ENCODE data around the gene FRMD6. TPM values are rescaled to one million over a fixed set of nuclear protein-coding genes. Genes with fewer than 3 reads are reported as not detected.
"Not testable (repeated sequence)": the region's sequence is repeated elsewhere in the genome, so short reads cannot be mapped to it uniquely, and the experiment has no call there.

The FRMD6 gene
- total RNA-seq, 2 experiments from 2014 or later: 2.1 to 2.5 TPM

DNA sequence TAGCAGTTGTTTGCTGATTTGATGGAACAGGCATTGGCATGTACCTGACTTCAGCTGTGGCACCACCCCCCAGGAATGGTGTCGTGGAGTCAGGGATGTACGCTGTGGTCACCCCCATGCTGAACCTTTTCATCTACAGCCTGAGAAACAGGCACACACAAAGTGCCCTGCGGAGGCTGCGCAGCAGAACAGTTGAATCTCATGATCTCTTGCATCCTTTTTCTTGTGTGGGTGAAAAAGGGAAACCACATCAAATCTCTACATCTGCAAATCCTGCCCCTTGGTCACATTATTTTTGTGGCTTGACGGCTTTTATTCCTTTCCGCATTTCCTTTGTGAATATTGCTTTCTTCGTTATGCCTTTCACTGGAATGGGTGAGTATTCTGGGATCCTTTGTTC is 106.0 kb downstream of the FRMD6 start:
- H3K36me3 Mint-ChIP-seq; H3K27ac Mint-ChIP-seq; H3K9me3 Mint-ChIP-seq (ENCODE audit: low read depth); H3K4me1 Mint-ChIP-seq; CTCF ChIA-PET; ATAC-seq; DNase-seq; H3K4me3 Mint-ChIP-seq: not testable (repeated sequence)
- H3K27me3 Mint-ChIP-seq: peaks cover 11% of the 10 kb centered on the region

DNA sequence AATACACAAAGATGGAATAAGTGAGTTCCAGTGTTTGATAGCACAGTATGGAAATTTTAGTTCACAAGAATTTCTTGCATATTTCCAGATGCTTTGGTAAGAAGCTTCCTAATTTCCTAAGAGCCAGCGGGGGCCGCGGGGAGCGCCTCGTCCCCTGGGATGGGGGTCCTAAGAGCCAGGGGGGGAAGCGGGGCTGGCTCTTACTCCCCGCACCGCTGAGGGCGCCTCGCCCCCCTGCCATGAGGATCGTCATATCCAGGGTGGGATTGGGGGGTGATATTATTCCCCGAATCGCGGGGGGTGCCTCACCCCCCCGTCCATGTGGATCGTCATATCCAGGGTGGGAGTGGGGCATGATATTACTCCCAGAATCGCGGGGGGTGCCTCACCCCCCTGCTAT is 108.2 kb downstream of the FRMD6 start:
- H3K27ac Mint-ChIP-seq: no peak overlapping the region
- H3K36me3 Mint-ChIP-seq: no peaks in the 10 kb centered on the region
- CTCF ChIA-PET: no interaction called here
- H3K4me3 Mint-ChIP-seq: no peak overlapping the region
- no peak for DNase-seq
- peaks cover 20% of the 10 kb centered on the region for H3K27me3 Mint-ChIP-seq
- ATAC-seq: no peak
- H3K4me1 Mint-ChIP-seq: peaks cover 6% of the 10 kb centered on the region
- H3K9me3 Mint-ChIP-seq (ENCODE audit: low read depth): no peaks in the 10 kb centered on the region

DNA sequence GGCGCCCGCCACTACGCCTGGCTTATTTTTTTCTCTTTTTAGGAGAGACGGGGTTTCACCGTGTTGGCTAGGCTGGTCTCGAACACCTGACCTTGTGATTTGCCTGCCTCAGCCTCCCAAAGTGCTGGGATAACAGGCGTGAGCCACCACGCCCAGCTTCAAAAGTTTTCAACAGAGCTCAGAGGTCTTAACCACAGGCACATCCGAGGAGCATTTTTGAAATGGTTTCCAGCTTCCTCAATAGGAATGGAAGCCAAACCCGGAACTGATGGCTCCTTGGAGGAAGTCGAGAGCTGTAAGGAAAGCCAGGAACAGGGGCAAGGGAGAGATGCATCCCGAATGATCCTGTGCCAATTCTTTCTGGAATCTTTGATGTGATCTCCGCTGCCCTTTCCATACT is 114.0 kb downstream of the FRMD6 start:
- CTCF ChIA-PET; H3K27ac Mint-ChIP-seq; H3K4me3 Mint-ChIP-seq; H3K9me3 Mint-ChIP-seq (ENCODE audit: low read depth); ATAC-seq; DNase-seq; H3K36me3 Mint-ChIP-seq; H3K4me1 Mint-ChIP-seq: not testable (repeated sequence)
- peaks cover 21% of the 10 kb centered on the region for H3K27me3 Mint-ChIP-seq

DNA sequence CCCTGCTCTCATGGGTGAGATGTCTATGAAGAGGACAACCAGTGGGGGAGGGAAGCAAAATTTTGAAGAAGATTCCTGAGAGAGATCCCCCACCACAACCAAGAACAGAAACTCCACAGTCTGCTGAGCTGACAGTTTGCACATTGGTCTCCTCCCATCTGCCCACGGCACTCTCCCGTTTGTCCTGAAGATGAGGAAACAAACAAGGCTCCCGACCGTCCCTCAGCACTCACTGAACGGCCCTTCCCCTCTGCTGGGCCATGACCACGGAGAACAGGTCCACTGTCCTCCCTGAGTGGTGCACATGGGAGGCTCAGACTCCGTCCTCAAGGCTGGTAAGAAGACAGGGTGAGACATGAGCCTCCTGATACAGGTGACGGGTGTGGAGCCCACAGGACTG is 114.9 kb downstream of the FRMD6 start:
- H3K4me1 Mint-ChIP-seq; CTCF ChIA-PET; DNase-seq; H3K36me3 Mint-ChIP-seq; H3K9me3 Mint-ChIP-seq (ENCODE audit: low read depth); ATAC-seq; H3K27ac Mint-ChIP-seq; H3K4me3 Mint-ChIP-seq: not testable (repeated sequence)
- H3K27me3 Mint-ChIP-seq: peaks cover 21% of the 10 kb centered on the region

DNA sequence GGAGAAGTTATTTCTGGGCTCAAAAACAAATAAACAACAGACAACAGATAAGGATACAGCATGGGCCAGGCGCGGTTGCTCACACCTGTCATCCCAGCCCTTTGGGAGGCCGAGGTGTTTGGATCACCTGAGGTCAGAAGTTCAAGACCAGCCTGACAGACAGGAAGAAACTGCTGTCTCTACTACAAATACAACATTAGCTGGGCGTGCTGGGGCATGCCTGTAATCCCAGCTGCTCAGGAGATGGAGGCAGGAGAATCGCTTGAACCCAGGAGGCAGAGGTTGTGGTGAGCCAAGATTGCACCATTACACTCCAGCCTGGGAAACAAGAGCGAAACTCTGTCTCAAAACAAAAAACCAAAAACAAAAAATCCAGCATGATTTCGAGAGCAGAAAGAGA is 117.6 kb downstream of the FRMD6 start:
- H3K27ac Mint-ChIP-seq; H3K4me3 Mint-ChIP-seq; DNase-seq; H3K36me3 Mint-ChIP-seq; H3K9me3 Mint-ChIP-seq (ENCODE audit: low read depth); CTCF ChIA-PET; ATAC-seq; H3K4me1 Mint-ChIP-seq: not testable (repeated sequence)
- H3K27me3 Mint-ChIP-seq: peaks cover 14% of the 10 kb centered on the region

DNA sequence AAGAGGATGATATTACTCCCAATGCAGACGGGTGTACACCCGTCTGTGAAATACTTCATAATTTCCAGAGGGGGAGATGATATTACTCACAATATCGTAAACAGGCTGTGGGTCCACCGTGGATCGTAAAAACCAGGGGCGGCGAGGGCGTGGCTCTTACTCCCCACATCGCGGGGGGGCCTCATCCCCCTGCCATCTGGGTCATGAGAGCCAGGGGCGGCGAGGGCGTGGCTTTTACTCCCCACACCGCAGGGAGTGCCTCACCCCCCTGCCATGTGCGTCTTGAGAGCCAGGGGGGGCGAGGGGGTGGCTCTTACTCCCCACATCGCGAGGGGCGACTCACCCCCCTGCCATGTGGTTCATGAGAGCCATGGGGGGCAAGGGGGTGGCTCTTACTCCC is 122.5 kb downstream of the FRMD6 start:
- H3K27me3 Mint-ChIP-seq: peaks cover 7% of the 10 kb centered on the region
- CTCF ChIA-PET: no interaction called here
- DNase-seq: no peak
- no peaks in the 10 kb centered on the region for H3K9me3 Mint-ChIP-seq (ENCODE audit: low read depth)
- H3K4me3 Mint-ChIP-seq: no peak overlapping the region
- no peaks in the 10 kb centered on the region for H3K36me3 Mint-ChIP-seq
- H3K4me1 Mint-ChIP-seq: peaks cover 2% of the 10 kb centered on the region
- peak; percentile 33 for ATAC-seq
- no peak overlapping the region for H3K27ac Mint-ChIP-seq

DNA sequence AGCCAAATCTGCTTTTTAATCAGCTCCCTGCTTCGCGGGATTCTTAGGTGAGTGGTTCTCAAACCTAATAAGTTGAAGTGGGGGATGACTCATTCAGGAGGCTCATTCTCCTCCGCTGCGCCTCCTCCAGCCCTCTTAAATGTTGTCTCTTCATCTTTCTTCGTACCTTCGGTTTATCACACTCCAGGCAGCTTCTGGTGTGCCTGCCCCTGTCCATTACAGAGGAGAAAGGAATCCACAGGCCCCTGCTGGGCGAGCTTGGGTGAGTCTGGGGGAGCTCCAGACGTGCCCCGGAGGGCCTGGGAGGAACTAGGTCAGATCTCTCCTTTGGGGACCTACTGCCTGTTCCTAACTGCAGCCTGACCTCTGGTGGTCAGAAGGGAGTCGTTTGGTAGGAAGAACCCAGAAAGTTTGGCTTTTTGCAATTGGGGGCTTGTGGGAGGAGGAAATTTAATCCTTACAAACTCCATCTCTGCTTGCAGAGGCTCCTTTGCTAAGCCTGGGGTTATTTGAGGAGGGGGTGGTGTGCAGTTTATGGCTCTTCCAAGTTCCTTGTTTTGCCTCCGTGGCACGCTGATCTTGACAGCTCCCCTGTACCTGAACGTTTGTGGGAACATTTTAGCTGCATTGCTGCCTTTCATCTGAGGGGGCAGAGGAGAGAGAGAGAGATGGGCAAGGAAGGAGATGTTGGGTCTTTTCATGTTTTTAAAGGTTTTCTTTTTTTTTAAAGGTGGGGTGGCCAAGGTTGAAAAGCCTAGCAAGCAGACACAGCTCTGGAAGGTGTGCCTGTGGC is 124.6 kb downstream of the FRMD6 start:
- Mint-ChIP-seq H3K27me3 (peaks cover 18% of the 10 kb centered on the region), H3K27ac (no peak overlapping the region), H3K4me1 (peaks cover 6% of the 10 kb centered on the region), H3K9me3 (ENCODE audit: low read depth) (no peaks in the 10 kb centered on the region), H3K36me3 (no peaks in the 10 kb centered on the region), H3K4me3 (no peak overlapping the region)
- ATAC-seq (peak; percentile 54), DNase-seq (peak; percentile 56)
- CTCF ChIA-PET: interaction anchor here (0.5 to 4.9 kb wide), 11 partner anchors 9 to 496 kb away, joined by 3 to 26 read pairs (median 4); partner anchors contain the start of gene FRMD6

DNA sequence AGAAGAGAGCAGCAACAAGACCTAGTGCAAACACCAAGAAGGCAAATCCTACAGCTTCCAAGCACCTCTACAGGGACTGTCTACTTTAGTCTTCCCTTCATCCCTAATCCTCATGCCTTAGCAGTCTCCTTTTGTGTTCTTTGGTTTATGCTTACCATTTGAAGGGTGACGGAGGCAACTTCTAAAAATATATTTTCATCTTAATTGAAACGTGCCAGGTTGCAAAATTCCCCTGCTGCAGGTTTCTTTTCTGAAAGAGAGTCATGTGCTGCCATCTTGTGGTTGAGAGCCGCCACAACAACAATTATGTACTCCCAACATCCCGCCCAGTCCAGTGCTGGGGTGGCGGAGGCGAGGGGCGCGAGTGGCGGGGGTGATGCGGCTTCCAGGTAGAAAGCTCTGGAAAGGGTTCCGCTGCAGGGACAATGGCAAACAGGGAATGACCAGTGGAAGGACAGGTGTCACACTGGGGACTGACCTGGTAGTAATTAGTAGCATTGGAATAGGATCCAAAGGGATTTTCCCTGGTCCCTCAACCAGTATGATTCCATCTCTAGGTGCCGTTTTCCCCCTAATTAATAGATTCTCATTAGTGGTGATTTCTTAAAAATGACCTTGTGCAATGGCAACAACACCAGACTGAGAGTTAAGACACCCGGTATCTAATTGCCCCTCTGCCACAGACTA is 128.4 kb downstream of the FRMD6 start:
- Mint-ChIP-seq H3K36me3 (peaks cover 2% of the 10 kb centered on the region), H3K4me1 (peaks cover 10% of the 10 kb centered on the region), H3K9me3 (ENCODE audit: low read depth) (peaks cover under 1% of the 10 kb centered on the region), H3K4me3 (no peak overlapping the region), H3K27ac (no peak overlapping the region), H3K27me3 (peaks cover 49% of the 10 kb centered on the region)
- CTCF ChIA-PET: interaction anchor here (0.5 to 4.9 kb wide), 22 partner anchors 8 to 1142 kb away, joined by 3 to 26 read pairs (median 4); partner anchors contain the start of genes FRMD6, GNG2 and TRIM9
- DNase-seq (peak; percentile 81), ATAC-seq (peak; percentile 71)

Other genes starting within 250 kb of the FRMD6 start
- 100 to 1,000 TPM; 243 to 257 TPM for gene GNG2, start 208.7 kb downstream of the FRMD6 start, total RNA-seq

Data from activated CD8-positive, alpha-beta memory T cell treated with anti-CD3 and anti-CD28 coated beads, Interleukin-2, amount 10 ng/mL, durations not matched to agents 7 days and 5 days (primary cell).